Hematopoietic multipotent progenitor cell treated with erythropoietin and hydrocortisone succinate and interleukin-3 and kit ligand, for 6 days (in vitro differentiated cells): ENCODE measurements around the gene HECTD1.
A peak's percentile ranks its signal among the peaks of the same experiment; 100 is the strongest.
"Not testable (repeated sequence)": the region's sequence is repeated elsewhere in the genome, so short reads cannot be mapped to it uniquely, and the experiment has no call there.

Source experiments
- DNase-seq: peaks from one replicate; pipeline ENCODE4 v3.0.0-alpha.2; 2015

HECTD1 gene

GRCh38 chr14:31139301-31139847, 68.2 kb downstream of the HECTD1 start:
- no peak for DNase-seq

- no peak for DNase-seq
Measured at GRCh38 chr14:31138301-31138700, 69.3 kb downstream of the HECTD1 start.

- no peak for DNase-seq
Measured at GRCh38 chr14:31137214-31137889, 70.2 kb downstream of the HECTD1 start.

GRCh38 chr14:31133133-31133532, 74.5 kb downstream of the HECTD1 start:
- DNase-seq: no peak

GRCh38 chr14:31128601-31129526, 78.7 kb downstream of the HECTD1 start:
- no peak for DNase-seq

- DNase-seq: peak; percentile 59
Measured at GRCh38 chr14:31127690-31128089, 79.9 kb downstream of the HECTD1 start.

- no peak for DNase-seq
Measured at GRCh38 chr14:31126680-31127079, 80.9 kb downstream of the HECTD1 start.

GRCh38 chr14:31125231-31125630, 82.4 kb downstream of the HECTD1 start:
- DNase-seq: no peak

- DNase-seq: no peak
Measured at GRCh38 chr14:31124197-31124596, 83.4 kb downstream of the HECTD1 start.

- DNase-seq: no peak
Measured at GRCh38 chr14:31122921-31123320, 84.7 kb downstream of the HECTD1 start.

GRCh38 chr14:31122098-31122611, 85.4 kb downstream of the HECTD1 start:
- DNase-seq: no peak

GRCh38 chr14:31118892-31119291, 88.7 kb downstream of the HECTD1 start:
- no peak for DNase-seq

- DNase-seq: no peak
Measured at GRCh38 chr14:31113794-31114193, 93.8 kb downstream of the HECTD1 start.

GRCh38 chr14:31110872-31111271, 96.7 kb downstream of the HECTD1 start:
- DNase-seq: no peak

GRCh38 chr14:31109257-31109656, 98.3 kb downstream of the HECTD1 start:
- DNase-seq: no peak

GRCh38 chr14:31106768-31107167, 100.8 kb downstream of the HECTD1 start:
- DNase-seq: no peak

GRCh38 chr14:31097081-31097480, 110.5 kb downstream of the HECTD1 start:
- no peak for DNase-seq

- DNase-seq: no peak
Measured at GRCh38 chr14:31096255-31096654, 111.3 kb downstream of the HECTD1 start.

GRCh38 chr14:31095817-31096216, 111.8 kb downstream of the HECTD1 start:
- not testable (repeated sequence) for DNase-seq

GRCh38 chr14:31093884-31094839, 113.4 kb downstream of the HECTD1 start:
- DNase-seq: not testable (repeated sequence)

- DNase-seq: no peak
Measured at GRCh38 chr14:31092160-31092708, 115.4 kb downstream of the HECTD1 start.
